ENCODE measurements around the gene MYH7B. TPM values are rescaled to one million over a fixed set of nuclear protein-coding genes. Genes with fewer than 3 reads are reported as not detected.

Gene MYH7B
- total RNA-seq (30.2 and 73.2 TPM in 2 replicates), polyA plus RNA-seq (107 and 112 TPM in 2 replicates)

DNA sequence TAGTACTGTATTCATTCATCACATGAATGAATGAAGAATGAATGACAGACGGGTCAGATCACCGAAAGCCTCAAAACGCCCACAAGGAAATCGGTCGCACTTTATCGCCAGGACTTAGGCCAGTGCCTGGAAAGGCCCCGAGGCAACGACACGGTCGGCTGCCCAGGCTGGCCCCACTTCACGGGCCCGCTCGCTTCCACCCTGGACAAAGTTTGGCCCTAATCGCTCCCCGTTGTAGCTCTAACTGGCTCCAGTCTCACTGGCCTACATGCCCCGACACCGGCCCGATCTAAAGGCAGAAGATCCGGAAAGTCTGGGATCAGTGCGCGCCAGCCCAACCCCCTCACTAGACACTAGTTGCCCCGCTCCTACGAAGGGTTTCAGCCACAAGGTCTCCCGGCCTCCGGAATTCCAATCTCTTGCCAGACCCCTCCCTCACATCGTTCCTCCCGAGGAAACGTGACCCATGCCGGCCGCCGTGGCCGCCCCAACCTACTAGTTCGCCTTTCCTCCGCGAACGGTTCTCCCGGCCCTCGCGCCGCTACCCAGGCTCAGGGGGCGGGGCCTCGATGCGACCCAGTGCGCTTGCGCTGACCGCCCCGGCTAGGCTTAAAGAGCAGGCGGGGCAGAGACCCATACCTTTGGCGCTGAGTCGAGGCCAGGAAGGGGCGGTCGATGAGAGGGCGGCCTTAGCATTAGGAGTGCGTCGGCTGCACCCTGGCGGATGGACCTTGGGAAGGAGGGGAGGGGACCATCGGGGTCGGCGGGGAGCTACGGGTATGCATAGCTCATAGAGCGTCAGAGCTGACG, at the start of gene MYH7B, which contains the start of gene GSS:
TSS of gene MYH7B (plus strand) at position 638 of the 810 bp plus-strand sequence. CDS start 22,138 bp downstream, outside the sequence.
TSS of gene GSS (minus strand) at position 576 of the 810 bp plus-strand sequence. CDS start 3,954 bp downstream, outside the sequence.
- H3K4me1 ChIP-seq (ENCODE audit: low read depth) = peaks cover 9% of the 10 kb centered on the region
- H3K27me3 ChIP-seq = no peaks in the 10 kb centered on the region
- H3K27ac ChIP-seq = peak within 1 kb of the TSS; percentile 93
- no peaks in the 10 kb centered on the region for H3K36me3 ChIP-seq
- H3K4me3 ChIP-seq = peak within 1 kb of the TSS; percentile 49
- TF ChIP-seq, protein P1, sequence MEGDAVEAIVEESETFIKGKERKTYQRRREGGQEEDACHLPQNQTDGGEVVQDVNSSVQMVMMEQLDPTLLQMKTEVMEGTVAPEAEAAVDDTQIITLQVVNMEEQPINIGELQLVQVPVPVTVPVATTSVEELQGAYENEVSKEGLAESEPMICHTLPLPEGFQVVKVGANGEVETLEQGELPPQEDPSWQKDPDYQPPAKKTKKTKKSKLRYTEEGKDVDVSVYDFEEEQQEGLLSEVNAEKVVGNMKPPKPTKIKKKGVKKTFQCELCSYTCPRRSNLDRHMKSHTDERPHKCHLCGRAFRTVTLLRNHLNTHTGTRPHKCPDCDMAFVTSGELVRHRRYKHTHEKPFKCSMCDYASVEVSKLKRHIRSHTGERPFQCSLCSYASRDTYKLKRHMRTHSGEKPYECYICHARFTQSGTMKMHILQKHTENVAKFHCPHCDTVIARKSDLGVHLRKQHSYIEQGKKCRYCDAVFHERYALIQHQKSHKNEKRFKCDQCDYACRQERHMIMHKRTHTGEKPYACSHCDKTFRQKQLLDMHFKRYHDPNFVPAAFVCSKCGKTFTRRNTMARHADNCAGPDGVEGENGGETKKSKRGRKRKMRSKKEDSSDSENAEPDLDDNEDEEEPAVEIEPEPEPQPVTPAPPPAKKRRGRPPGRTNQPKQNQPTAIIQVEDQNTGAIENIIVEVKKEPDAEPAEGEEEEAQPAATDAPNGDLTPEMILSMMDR (IDR thresholded peaks at IDR 0.05; ENCODE audit: low read depth, low read length) = peak; percentile 58
- DNase-seq (ENCODE audit: low read depth in 1 of 2, low spot score in 1 of 2) = peak; percentile 97 to 99
- no peaks in the 10 kb centered on the region for H3K9me3 ChIP-seq (ENCODE audit: low read depth)

DNA sequence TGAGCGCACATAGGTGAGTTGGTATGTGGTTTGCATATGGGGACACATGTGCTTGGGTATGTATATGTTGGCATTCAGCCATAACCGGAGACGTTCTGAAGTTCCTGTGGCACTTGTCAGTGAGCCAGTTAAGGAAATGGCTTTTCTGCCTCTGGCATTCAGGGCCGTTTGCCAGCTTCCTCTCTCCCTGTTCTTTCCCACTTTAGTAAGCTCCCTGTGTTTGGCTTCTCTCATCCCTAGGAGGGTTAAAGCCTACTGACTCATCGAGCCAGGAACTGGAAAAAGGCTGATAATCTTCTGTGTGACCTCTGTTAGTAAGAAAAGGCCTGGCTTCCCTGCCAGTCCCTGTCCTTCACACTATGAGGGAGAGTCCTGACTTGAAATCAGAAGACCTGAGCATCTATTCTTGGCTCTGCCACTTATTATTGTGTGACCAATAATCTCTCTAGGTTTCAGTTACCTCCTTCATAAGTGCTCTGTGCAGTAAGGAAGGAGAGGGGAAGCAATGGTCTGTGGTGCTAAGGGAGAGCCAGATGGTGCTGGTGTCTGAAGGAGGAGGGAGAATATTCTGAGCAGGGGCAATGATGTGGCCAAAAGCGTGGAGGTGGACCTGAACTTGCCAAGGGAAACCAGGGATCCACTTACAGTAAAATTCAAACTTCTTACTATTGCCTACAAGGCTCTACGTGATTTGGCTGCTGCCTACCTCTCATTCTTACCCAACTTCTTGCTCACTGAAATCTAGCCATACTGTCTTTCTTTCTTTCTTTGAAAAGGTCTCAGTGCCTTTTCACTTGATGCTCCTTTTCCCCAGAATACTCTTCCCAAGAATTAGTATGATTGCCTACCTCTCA, 47.8 kb upstream of the MYH7B start:
- H3K27ac ChIP-seq = peak overlapping the region; percentile 74
- H3K4me3 ChIP-seq = no peak overlapping the region
- no peaks in the 10 kb centered on the region for H3K9me3 ChIP-seq (ENCODE audit: low read depth)
- peak; percentile 50 to 90 for DNase-seq (ENCODE audit: low read depth in 1 of 2, low spot score in 1 of 2)
- TF ChIP-seq, protein P1 (IDR thresholded peaks at IDR 0.05; ENCODE audit: low read depth, low read length) = no peak
- peaks cover 14% of the 10 kb centered on the region for H3K4me1 ChIP-seq (ENCODE audit: low read depth)
- H3K36me3 ChIP-seq = no peaks in the 10 kb centered on the region
- H3K27me3 ChIP-seq = no peaks in the 10 kb centered on the region

DNA sequence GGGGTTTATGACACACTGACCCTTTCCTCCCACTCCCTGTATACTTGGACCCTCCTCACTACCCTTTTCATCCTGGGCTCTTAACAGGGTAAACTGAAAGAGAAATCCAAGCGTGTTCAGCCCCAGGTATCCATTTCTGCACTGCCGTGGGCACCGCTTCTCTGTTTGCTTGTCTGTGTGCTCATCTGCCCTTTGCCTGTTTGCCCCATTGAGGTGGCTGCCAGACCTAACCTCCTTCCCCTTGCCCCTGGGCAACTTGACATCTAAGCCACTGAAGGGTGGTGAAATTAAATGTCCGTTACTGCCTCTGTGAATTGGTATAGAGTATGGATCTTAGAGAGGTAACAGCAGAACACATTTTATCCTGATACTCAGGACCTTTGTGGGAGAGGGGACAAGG, 40.5 kb upstream of the MYH7B start:
- H3K4me3 ChIP-seq = no peak overlapping the region
- H3K27ac ChIP-seq = no peak overlapping the region
- H3K9me3 ChIP-seq (ENCODE audit: low read depth) = no peaks in the 10 kb centered on the region
- DNase-seq (ENCODE audit: low read depth in 1 of 2, low spot score in 1 of 2) = no peak
- H3K4me1 ChIP-seq (ENCODE audit: low read depth) = peaks cover 8% of the 10 kb centered on the region
- H3K36me3 ChIP-seq = no peaks in the 10 kb centered on the region
- H3K27me3 ChIP-seq = no peaks in the 10 kb centered on the region
- TF ChIP-seq, protein P1 (IDR thresholded peaks at IDR 0.05; ENCODE audit: low read depth, low read length) = no peak

DNA sequence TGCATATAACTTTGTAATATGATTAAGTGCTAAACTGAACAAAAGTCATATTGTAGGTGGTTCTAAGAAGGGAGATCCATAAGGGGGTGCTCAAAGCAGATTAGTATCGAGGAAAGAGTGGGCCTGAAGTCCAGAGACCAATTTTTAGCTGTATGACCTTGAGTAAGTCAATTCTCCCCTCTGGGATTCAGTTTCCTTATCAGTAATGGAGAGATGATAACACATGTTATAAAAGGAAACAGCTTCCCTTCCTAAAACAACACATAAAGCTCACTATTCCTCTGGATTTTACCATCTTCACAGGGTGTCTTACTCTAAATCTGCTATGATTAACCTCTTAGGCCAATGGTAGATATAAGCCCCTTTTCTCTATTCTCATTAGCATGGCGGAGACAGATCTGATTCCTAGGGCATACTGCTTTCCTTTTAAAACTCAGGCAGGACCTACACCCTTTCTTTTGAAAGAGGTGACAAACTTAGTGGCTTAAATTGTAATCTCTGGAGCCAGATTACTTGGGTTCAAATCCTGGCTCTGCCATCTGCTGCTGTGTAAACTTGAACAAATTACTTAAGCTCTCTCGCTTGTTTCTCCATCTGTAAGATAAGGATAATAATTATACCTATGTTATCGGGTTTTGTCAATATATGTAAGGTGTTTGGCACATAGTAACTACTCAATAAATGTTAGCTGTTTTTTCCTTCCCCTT, 39.8 kb upstream of the MYH7B start:
- no peaks in the 10 kb centered on the region for H3K9me3 ChIP-seq (ENCODE audit: low read depth)
- no peak overlapping the region for H3K27ac ChIP-seq
- H3K4me3 ChIP-seq = no peak overlapping the region
- peaks cover 8% of the 10 kb centered on the region for H3K4me1 ChIP-seq (ENCODE audit: low read depth)
- DNase-seq (ENCODE audit: low read depth in 1 of 2, low spot score in 1 of 2) = no peak
- TF ChIP-seq, protein P1 (IDR thresholded peaks at IDR 0.05; ENCODE audit: low read depth, low read length) = no peak
- peaks cover 5% of the 10 kb centered on the region for H3K36me3 ChIP-seq
- H3K27me3 ChIP-seq = no peaks in the 10 kb centered on the region

DNA sequence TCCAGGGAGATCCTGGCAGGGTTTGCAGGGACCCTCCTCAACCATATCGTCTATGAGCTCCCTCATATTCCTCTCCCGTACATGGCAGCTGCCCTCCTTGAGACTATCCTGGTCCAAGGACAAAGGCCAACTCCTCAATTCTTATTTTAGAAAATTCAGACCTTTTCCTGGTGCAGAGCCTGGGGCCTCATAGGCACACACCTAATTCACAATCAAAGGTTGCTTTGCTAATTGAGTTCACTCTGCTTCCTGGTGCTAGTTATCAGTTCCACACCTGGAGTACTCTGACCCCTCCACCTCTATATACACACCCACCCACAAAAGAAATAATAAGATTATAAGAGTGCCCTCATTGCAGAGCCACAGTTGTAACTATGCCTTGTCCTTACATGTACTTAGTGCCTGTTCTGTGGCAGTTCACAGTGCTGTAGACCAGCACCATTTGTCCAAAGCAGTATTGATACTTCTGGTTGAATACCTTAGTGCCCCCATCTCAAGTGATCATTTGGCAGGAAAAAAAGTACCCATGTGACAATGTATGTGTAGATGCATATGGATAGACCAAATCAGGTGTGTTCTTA, 38.8 kb upstream of the MYH7B start:
- no peak overlapping the region for H3K4me3 ChIP-seq
- peaks cover 8% of the 10 kb centered on the region for H3K4me1 ChIP-seq (ENCODE audit: low read depth)
- no peak overlapping the region for H3K27ac ChIP-seq
- peaks cover 9% of the 10 kb centered on the region for H3K36me3 ChIP-seq
- TF ChIP-seq, protein P1 (IDR thresholded peaks at IDR 0.05; ENCODE audit: low read depth, low read length) = no peak
- DNase-seq (ENCODE audit: low read depth in 1 of 2, low spot score in 1 of 2) = no peak
- H3K27me3 ChIP-seq = no peaks in the 10 kb centered on the region
- H3K9me3 ChIP-seq (ENCODE audit: low read depth) = no peaks in the 10 kb centered on the region

Measured in cardiac muscle cell (in vitro differentiated cells and primary cell).